NOMO-1 treated with DMSO at 0.1 percent for 48 hours (cell line): ENCODE measurements around the gene COQ8A.

Experiments
- DNase-seq: peaks from one replicate; lab custom pipeline; 2025; ENCODE audit not compliant: unreplicated experiment; lab: John Stamatoyannopoulos, UW

COQ8A gene

DNA sequence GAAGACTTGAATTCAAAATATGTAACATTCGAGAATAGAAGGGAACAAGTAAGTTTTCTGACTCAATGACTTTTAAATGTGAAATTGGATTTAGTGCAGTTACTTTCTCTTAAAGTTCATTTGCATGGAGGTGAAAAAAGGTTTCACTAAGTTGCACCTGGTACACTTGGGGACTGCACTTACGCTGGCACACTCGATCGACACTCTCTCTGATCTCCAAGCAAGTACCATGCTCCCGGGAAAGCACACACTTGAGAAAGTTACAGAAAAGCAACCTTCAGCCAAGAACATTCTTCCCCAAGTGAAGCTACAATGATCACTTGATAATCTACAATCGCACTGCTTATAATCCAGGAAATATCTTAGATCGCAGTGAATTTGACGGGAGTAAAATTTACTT is 63.1 kb downstream of the COQ8A start:
- DNase-seq, result no peak

GRCh38 chr1:227004796-227005195 is 64.7 kb downstream of the COQ8A start:
- no peak for DNase-seq

DNA sequence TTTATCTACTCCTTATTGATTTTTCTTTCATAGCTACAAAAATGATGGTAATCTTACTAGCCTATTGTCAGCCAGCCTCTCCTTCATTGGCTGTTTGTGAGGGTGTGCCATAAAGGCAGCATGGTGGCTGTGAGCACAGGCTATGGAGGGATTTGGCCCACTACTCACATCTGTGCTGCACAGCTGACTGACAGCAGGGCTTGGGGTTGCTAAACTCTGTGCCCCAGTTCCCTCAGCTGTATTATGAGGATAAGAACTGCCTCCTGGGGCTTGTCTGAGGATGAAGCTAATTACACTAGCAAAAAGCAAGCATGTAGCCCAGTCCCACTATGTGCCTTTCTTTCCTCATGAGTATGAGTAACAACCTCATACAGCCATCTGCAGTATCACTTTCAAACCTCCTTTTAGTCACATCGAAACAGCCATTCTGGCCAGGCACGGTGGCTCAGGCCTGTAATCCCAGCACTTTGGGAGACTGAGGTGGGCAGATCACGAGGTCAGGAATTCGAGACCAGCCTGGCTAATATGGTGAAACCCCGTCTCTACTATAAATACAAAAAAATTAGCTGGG is 66.2 kb downstream of the COQ8A start:
- DNase-seq, result no peak

DNA sequence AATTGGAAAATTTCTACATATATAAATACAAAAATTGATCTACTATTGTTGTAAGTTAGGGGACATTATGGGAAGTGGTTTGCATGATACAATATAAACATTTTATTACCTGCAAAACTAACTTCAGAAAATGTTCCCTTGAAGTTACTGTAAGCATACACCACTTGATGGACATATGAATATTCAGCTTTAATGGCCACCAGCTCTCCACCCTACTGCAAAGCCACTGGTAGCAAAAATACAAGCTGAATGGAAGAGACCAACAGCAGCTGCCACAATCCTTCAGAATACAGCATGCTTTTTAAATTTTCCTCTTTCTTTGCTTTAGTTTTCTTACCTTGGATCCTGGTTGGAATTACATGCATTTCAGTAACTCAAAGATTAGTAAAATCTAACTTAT is 69.8 kb downstream of the COQ8A start:
- no peak for DNase-seq

DNA sequence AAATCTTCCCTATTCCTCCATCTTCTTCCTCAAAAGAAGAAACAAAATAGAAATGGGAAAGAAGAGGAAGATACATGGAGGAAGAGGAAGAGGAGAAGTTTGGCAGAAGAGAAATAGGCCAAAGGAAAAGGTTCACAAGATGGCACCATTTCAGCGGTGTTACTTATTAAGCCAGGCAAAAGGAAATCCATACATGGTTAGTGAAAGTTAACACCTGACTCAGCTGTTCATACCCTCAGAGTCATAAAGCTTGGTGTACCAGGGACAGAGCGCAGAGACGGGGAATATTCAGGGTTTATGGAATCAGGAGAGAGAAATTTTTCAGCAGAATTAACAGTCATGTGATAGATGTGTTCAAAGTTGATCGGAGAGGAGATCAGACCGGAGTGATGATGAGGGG is 70.6 kb downstream of the COQ8A start:
- DNase-seq, result no peak

GRCh38 chr1:227016990-227017389 is 76.9 kb downstream of the COQ8A start:
- DNase-seq, result no peak

DNA sequence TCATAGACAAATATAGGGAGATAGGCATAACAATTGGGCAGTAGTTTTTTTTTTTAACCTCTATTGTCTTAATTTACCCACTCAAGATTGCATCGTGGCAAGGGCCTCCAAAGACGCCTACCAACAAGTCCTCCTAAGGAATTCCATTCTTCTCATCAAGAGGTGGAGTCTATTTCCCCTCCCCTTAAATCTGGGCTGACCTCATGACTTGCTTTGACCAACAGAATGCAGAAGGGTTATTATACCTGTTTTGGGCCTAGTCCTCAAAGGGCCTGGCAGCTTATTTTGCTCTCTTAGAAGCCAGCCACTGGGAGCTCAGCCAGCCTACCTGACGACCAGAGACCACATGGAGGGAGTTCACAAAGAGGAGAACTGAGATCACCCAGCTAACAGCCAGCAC is 92.3 kb downstream of the COQ8A start:
- DNase-seq, result no peak

- no peak for DNase-seq
Measured at GRCh38 chr1:227033880-227034279, 93.8 kb downstream of the COQ8A start.

DNA sequence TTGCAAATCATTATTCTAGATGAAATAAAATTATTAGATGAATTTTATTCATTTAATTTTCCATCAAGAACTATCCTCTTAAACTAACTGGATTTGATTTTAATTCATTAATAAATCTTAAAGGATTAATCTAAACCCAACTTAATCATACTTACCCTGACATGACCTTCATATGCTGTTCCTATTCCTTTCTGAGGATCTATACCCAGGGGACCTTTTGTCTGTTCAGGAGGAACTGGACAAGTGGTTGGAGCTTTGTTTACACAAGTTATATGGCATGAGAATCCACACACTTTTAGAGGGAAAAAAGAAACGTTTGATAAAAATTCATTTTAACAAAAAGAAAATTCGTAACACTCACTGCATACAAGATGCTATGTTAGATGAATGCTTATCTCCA is 95.2 kb downstream of the COQ8A start:
- no peak for DNase-seq

GRCh38 chr1:227037121-227037520 is 97.0 kb downstream of the COQ8A start:
- no peak for DNase-seq
